ENCODE results near the gene GPD1. TPM values are rescaled to one million over a fixed set of nuclear protein-coding genes. Genes with fewer than 3 reads are reported as not detected.

The GPD1 gene
- total RNA-seq, 4 donors from 2014 or later, result 9.2 to 22.1 (median 11.3) TPM; not detected in 1

- in situ Hi-C loops (cut with MboI; ENCODE audit: low pct_ligation_motif_present in 1 of 4, low pct_unique_long_range_greater_than_20kb in 1 of 4, low sequenced_read_pairs in 3 of 4), result loop anchor here in 3 of 4 donors (25.0 kb wide), 2 partner anchors 110 to 235 kb away; no protein-coding TSS in a partner anchor
- intact Hi-C loops (cut with DNase I; ENCODE audit: low total_unique reads), result loop anchor here (5.0 kb wide), 1 partner anchor 100 kb away; no protein-coding TSS in a partner anchor
- Histone ChIP-seq H3K36me3 (no peaks in the 10 kb centered on the region), H3K27me3 (no peaks in the 10 kb centered on the region), H3K27ac (no peak overlapping the region), H3K9me3 (no peaks in the 10 kb centered on the region), H3K4me1 (peaks cover 3 to 13% (median 6%) of the 10 kb centered on the region in 4 donors), H3K4me3 (no peak overlapping the region)
- TF ChIP-seq POLR2A (IDR thresholded peaks at IDR 0.05), result no peak
- no peak for TF ChIP-seq POLR2AphosphoS5 (IDR thresholded peaks at IDR 0.05)
- TF ChIP-seq EP300 (IDR thresholded peaks at IDR 0.05; ENCODE audit: low read depth), result no peak
- TF ChIP-seq CTCF (IDR thresholded peaks at IDR 0.05), result no peak
- no peak for DNase-seq
- WGBS, 2 donors (ENCODE audit: low coverage in 1 of 2), result 86% methylated on average over 12 of the region's 12 CpGs; no CpG with 5 or more reads in 1 of the 2 donors
Observed at GRCh38 chr12:50077099-50077498, 26.7 kb upstream of the GPD1 start.

- 94% methylated on average over 10 of the region's 10 CpGs; no CpG with 5 or more reads in 1 of the 2 donors for whole genome bisulfite sequencing, 2 donors (ENCODE audit: low coverage in 1 of 2)
- H3K9me3 ChIP-seq, result no peaks in the 10 kb centered on the region
- no peak overlapping the region for H3K4me3 ChIP-seq
- H3K4me1 ChIP-seq, result peaks cover 3 to 22% (median 6%) of the 10 kb centered on the region in 4 donors
- TF ChIP-seq POLR2A (IDR thresholded peaks at IDR 0.05), result no peak
- TF ChIP-seq POLR2AphosphoS5 (IDR thresholded peaks at IDR 0.05), result no peak
- TF ChIP-seq EP300 (IDR thresholded peaks at IDR 0.05; ENCODE audit: low read depth), result no peak
- no peak for TF ChIP-seq CTCF (IDR thresholded peaks at IDR 0.05)
- in situ Hi-C loops (cut with MboI; ENCODE audit: low pct_ligation_motif_present in 1 of 4, low pct_unique_long_range_greater_than_20kb in 1 of 4, low sequenced_read_pairs in 3 of 4) (loop anchor here in 3 of 4 donors (25.0 kb wide), 2 partner anchors 109 to 234 kb away; no protein-coding TSS in a partner anchor), intact Hi-C loops (cut with DNase I; ENCODE audit: low total_unique reads) (loop anchor here (5.0 kb wide), 1 partner anchor 99 kb away; no protein-coding TSS in a partner anchor)
- no peaks in the 10 kb centered on the region for H3K36me3 ChIP-seq
- no peaks in the 10 kb centered on the region for H3K27me3 ChIP-seq
- no peak for DNase-seq
- no peak overlapping the region for H3K27ac ChIP-seq
Observed at GRCh38 chr12:50078281-50078680, 25.5 kb upstream of the GPD1 start.

GRCh38 chr12:50079771-50080170 is 24.0 kb upstream of the GPD1 start:
- no peaks in the 10 kb centered on the region for H3K27me3 ChIP-seq
- in situ Hi-C loops (cut with MboI; ENCODE audit: low pct_ligation_motif_present in 1 of 4, low pct_unique_long_range_greater_than_20kb in 1 of 4, low sequenced_read_pairs in 3 of 4), result loop anchor here in 3 of 4 donors (25.0 kb wide), 2 partner anchors 108 to 233 kb away; no protein-coding TSS in a partner anchor
- intact Hi-C loops (cut with DNase I; ENCODE audit: low total_unique reads), result loop anchor here (5.0 to 10.0 kb wide), 2 partner anchors 98 to 1265 kb away; partner anchors contain the start of gene CACNB3
- no peak for TF ChIP-seq POLR2AphosphoS5 (IDR thresholded peaks at IDR 0.05)
- TF ChIP-seq EP300 (IDR thresholded peaks at IDR 0.05; ENCODE audit: low read depth), result no peak
- TF ChIP-seq POLR2A (IDR thresholded peaks at IDR 0.05), result no peak
- no peak for TF ChIP-seq CTCF (IDR thresholded peaks at IDR 0.05)
- DNase-seq, result no peak
- peaks cover 3 to 27% (median 12%) of the 10 kb centered on the region in 4 donors for H3K4me1 ChIP-seq
- no peaks in the 10 kb centered on the region for H3K36me3 ChIP-seq
- H3K27ac ChIP-seq, result no peak overlapping the region
- WGBS, 2 donors (ENCODE audit: low coverage in 1 of 2), result 92 to 93% methylated on average over 2 to 5 of the region's 5 CpGs
- H3K9me3 ChIP-seq, result no peaks in the 10 kb centered on the region
- no peak overlapping the region for H3K4me3 ChIP-seq

- no peaks in the 10 kb centered on the region for H3K27me3 ChIP-seq
- no peak overlapping the region for H3K4me3 ChIP-seq
- intact Hi-C loops (cut with DNase I; ENCODE audit: low total_unique reads) (loop anchor here (10.0 kb wide), 1 partner anchor 1266 kb away; the partner anchor contains the start of gene CACNB3), in situ Hi-C loops (cut with MboI; ENCODE audit: low pct_ligation_motif_present in 1 of 4, low pct_unique_long_range_greater_than_20kb in 1 of 4, low sequenced_read_pairs in 3 of 4) (loop anchor here in 3 of 4 donors (25.0 kb wide), 2 partner anchors 106 to 231 kb away; no protein-coding TSS in a partner anchor)
- TF ChIP-seq POLR2A (IDR thresholded peaks at IDR 0.05) (no peak), EP300 (IDR thresholded peaks at IDR 0.05; ENCODE audit: low read depth) (no peak), POLR2AphosphoS5 (IDR thresholded peaks at IDR 0.05) (no peak), CTCF (IDR thresholded peaks at IDR 0.05) (no peak)
- no peaks in the 10 kb centered on the region for H3K36me3 ChIP-seq
- 75 to 100% methylated on average over 1 to 42 of the region's 46 CpGs for WGBS, 2 donors (ENCODE audit: low coverage in 1 of 2)
- H3K4me1 ChIP-seq, result peaks cover 0 to 26% (median 10%) of the 10 kb centered on the region in 4 donors
- no peaks in the 10 kb centered on the region for H3K9me3 ChIP-seq
- no peak overlapping the region for H3K27ac ChIP-seq
- no peak for DNase-seq
Observed at GRCh38 chr12:50081096-50081808, 22.6 kb upstream of the GPD1 start.

All from transverse colon (tissue), 4 donors.